D721Med (cell line): Measurements from ENCODE around the gene MPHOSPH9.

Experiments
- DNase-seq: peaks from one replicate; pipeline ENCODE4 v3.0.0; 2011; ENCODE audit warnings: low spot score; ENCODE audit not compliant: insufficient read length
- FAIRE-seq: peaks from 2 replicates; lab custom pipeline; 2011; peaks lifted over from hg19 to GRCh38; lab: Jason Lieb, UNC
- TF ChIP-seq, protein P1 (sequence below): IDR thresholded peaks from 2 replicates; pipeline ENCODE4 v1.5.1; 2012; ENCODE audit warnings: mild to moderate bottlenecking, control low read depth; ENCODE audit not compliant: insufficient read depth; ENCODE audit errors: missing control alignments

MPHOSPH9 gene

DNA sequence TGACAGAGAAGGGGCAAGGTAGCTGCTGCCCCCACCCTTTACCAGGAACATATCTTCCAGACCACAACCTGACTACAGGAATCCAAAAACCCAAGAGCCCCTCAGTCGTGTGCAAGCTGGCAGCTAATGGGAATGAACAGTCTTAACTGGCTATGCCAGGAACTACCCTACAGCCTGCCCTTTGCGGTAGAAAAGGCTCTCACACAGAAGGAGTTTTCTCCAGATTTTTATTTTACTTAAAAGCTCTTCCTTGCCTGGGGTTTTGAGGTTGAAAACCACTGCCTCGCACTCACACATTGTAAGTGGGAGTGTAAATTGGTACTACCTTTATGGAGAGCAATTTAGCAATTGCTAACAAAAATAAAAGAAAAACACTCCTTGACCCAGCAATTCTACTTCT lies 110.3 kb downstream of the MPHOSPH9 start:
- TF ChIP-seq, protein P1, sequence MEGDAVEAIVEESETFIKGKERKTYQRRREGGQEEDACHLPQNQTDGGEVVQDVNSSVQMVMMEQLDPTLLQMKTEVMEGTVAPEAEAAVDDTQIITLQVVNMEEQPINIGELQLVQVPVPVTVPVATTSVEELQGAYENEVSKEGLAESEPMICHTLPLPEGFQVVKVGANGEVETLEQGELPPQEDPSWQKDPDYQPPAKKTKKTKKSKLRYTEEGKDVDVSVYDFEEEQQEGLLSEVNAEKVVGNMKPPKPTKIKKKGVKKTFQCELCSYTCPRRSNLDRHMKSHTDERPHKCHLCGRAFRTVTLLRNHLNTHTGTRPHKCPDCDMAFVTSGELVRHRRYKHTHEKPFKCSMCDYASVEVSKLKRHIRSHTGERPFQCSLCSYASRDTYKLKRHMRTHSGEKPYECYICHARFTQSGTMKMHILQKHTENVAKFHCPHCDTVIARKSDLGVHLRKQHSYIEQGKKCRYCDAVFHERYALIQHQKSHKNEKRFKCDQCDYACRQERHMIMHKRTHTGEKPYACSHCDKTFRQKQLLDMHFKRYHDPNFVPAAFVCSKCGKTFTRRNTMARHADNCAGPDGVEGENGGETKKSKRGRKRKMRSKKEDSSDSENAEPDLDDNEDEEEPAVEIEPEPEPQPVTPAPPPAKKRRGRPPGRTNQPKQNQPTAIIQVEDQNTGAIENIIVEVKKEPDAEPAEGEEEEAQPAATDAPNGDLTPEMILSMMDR, result no peak
- FAIRE-seq, result no peak
- DNase-seq, result no peak

DNA sequence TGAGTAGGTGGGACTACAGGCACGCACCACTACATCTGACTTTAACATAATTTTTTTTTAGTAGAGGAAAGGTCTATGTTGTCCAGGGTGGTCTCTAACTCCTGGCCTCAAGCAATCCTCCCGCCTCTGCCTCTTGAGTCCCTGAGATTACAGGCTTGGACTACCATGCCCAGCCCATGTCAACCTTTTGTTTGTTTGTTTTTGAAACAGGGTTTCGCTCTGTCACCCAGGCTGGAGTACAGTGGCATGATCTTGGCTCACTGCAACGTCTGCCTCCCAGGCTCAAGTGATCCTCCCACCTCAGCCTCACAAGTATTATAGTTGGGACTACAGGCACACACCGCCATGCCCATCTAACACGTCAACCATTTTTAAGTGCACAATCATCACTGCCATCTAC lies 111.3 kb downstream of the MPHOSPH9 start:
- TF ChIP-seq, protein P1, result no peak
- DNase-seq (no peak), FAIRE-seq (no peak)

DNA sequence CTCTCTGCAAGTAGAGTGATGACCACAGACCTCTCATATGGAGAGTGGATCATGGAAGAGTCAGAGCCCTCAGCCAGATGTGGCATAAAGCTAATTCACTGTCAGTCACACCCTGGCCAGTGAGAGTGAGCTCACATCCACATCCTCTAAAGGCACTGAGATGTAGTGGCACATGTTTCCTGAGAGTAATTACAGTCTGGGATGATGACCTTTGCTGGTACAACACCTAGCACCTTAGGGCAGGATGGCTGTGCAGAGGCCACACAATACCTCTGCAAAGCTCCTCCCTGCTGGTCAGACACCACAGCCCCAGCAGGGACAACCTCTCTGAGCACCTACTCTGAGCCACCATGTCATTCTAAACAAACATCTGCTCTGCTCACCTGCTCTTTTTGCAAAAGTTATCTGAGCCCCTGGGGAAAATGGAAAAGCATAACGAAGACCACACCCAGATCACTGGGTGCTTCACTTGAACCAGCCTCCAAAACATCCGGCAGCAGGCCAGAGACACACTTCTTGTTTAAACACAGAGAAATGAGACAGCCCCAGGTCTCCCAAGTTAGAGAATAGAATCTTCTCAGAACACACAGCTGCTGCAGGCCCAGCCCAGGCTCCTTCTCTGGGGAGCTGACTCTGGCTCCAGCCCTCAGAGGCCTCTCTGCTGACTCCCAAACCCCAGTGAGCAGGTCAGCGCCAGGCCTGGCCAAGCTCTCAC lies 112.3 kb downstream of the MPHOSPH9 start:
- no peak for FAIRE-seq
- DNase-seq, result no peak

DNA sequence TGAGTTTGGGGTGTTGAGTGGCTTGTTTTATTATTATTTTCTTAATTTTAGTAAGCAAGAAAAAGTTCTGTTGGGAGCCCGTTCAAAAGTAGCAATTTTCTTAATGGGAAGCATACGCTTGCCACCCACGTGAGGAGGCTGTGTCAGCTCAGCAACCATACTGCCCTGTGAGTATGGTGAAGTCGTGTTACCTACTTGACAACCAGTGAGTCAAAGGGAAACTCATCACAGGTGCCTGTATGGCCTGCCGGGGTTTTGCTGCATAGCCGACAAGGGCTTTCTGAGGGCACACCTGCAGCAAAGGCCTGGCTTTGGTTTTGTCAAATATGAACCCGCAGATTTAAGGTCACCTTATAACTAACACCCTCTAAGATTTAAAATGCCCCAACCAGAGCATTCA lies 113.1 kb downstream of the MPHOSPH9 start:
- FAIRE-seq, result no peak
- TF ChIP-seq, protein P1, result no peak
- DNase-seq, result no peak

More for the DNA sequence above, 112.3 kb downstream of the MPHOSPH9 start:
- TF ChIP-seq, protein P1, result no peak

DNA sequence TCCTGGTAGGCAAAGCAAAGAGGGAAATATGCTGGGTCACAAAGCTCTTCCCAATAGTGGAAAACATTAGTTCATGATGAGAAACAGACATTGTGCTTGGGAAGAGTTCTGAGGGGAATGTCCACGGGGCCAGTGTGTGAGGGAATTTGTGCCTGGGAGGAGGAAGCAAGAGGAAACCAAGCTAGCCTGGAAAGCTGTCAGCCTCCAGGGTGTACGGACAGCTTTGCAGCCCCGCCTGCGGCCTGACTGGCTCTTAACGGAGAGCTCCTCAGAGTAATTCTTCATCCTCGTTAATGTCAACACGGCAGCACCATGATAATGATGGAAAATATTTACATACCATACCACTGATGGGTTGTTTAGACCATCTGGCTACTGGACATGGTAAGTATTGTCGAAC lies 114.4 kb downstream of the MPHOSPH9 start:
- no peak for DNase-seq
- FAIRE-seq, result no peak
- TF ChIP-seq, protein P1, result no peak

DNA sequence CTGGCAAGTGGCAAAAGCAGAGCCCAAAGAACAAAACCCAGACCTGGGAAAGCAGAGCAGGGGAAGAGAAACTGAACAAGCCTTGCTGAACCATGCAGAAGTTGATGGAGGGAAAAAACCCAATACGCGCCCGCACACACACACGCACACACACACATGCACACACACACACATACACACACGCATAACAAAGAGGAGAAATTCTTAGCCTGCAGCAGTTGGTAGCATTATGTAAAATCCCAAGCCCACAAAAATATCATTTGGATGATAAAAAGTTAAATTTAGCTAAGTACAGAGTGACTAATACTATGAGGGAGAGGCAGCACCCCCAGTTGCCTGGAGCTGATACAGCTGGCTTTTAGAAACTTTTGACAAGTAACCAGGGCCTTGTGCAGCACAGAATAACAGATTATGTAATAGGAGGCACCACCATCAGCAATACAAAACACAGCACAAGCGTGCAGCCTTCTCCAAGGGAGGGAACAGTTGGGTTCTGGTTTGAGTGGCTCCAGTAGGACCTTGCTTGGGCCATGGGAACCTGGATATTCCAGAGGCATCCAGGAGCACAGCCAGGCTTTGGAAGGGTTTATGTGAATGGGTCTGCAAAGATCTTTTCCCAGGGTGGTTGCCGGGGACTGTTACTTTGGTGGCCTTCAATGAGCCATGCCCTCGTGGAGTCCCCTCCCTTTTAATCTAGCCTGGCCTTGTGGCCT lies 117.4 kb downstream of the MPHOSPH9 start:
- DNase-seq, result no peak
- no peak for FAIRE-seq
- TF ChIP-seq, protein P1, result no peak
